ENCODE data around the gene STK31.
"Not testable (repeated sequence)": the region's sequence is repeated elsewhere in the genome, so short reads cannot be mapped to it uniquely, and the experiment has no call there.

Gene STK31

DNA sequence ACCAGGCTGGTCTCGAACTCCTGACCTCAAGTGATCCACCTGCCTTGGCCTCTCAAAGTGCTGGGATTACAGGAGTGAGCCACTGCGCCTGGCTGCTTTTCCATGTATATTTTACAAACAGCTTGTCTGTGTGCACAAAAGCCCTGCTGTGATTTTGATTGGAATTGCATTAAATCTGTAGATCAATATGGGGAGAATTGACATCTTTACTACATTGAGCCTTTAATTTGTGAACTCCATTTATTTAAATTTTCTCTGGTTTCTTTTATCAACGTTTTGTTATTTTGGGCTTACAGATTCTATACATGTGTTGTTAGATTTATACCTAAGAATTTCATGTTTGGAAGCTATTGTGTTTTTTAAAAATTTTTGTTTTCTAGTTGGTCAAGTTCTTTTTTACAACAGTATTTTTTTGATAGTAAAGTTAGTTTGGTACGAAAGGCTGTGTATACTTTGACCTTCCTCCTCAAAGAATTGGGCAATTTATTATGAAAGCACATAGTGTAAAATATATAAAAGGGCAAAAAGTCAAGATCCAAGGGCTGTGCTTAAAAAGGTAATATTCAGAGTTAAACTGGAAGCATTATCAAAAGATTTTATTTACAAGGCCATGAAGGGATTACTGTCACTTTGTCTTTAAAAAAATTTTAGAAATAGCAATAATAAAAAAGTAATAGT, 92.8 kb downstream of the STK31 start:
- Histone ChIP-seq H3K27me3 (replicated peaks; ENCODE audit: control insufficient read depth, insufficient read depth, low read length) (no peaks in the 10 kb centered on the region), H3K4me3 (replicated peaks; ENCODE audit: low read depth, low read length) (no peak overlapping the region), H3K36me3 (ENCODE audit: control insufficient read depth, insufficient read depth, low read length) (no peaks in the 10 kb centered on the region)
- DNase-seq (ENCODE audit: extremely low read depth, insufficient read length), result no peak
- TF ChIP-seq, protein P1, sequence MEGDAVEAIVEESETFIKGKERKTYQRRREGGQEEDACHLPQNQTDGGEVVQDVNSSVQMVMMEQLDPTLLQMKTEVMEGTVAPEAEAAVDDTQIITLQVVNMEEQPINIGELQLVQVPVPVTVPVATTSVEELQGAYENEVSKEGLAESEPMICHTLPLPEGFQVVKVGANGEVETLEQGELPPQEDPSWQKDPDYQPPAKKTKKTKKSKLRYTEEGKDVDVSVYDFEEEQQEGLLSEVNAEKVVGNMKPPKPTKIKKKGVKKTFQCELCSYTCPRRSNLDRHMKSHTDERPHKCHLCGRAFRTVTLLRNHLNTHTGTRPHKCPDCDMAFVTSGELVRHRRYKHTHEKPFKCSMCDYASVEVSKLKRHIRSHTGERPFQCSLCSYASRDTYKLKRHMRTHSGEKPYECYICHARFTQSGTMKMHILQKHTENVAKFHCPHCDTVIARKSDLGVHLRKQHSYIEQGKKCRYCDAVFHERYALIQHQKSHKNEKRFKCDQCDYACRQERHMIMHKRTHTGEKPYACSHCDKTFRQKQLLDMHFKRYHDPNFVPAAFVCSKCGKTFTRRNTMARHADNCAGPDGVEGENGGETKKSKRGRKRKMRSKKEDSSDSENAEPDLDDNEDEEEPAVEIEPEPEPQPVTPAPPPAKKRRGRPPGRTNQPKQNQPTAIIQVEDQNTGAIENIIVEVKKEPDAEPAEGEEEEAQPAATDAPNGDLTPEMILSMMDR (IDR thresholded peaks at IDR 0.05; ENCODE audit: insufficient read depth, low read length, poor library complexity, severe bottlenecking), result no peak

DNA sequence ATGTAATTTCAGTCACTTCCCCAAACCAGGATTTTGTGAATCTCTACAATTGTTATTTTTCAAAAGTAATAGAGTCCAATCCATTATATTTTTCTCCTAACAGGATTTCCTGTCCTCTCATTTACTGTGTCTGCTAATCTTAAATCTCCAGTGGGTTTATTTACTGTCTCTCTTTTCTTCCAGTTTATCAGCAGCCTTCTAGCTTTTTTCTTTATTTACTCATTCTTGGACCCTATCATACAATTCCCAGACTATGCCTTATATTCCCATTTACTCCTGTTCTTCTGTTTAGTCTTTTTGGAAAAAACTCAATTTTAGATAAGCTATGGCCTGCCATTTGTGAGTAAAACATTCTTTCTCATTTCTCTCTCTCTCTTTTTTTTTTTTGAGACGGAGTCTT, 94.7 kb downstream of the STK31 start:
- no peaks in the 10 kb centered on the region for H3K27me3 ChIP-seq (replicated peaks; ENCODE audit: control insufficient read depth, insufficient read depth, low read length)

DNA sequence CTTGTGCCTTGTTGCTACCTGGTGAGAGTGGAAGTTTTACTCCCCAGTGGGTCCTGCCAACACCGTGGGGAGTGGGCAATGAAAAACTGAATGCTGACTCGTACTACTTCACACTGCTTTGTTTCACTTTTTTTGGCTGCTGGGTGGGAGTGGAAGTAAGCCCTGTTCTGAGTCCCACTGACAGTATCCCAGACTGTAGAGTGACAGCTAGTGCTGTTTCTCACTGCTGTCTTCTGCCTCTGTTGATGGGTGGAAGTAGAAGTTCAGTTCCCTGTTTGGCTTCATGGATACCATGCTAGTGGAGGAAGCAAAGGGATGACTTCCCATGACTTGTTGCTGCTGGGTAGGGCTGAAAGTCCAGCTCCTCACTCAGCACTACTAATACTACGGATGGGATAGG, 98.4 kb downstream of the STK31 start:
- TF ChIP-seq, protein P1 (IDR thresholded peaks at IDR 0.05; ENCODE audit: insufficient read depth, low read length, poor library complexity, severe bottlenecking), result no peak
- H3K27me3 ChIP-seq (replicated peaks; ENCODE audit: control insufficient read depth, insufficient read depth, low read length), result no peaks in the 10 kb centered on the region

More for the DNA sequence above, 94.7 kb downstream of the STK31 start:
- TF ChIP-seq, protein P1 (IDR thresholded peaks at IDR 0.05; ENCODE audit: insufficient read depth, low read length, poor library complexity, severe bottlenecking), result no peak
- DNase-seq (ENCODE audit: extremely low read depth, insufficient read length), result no peak
- H3K4me3 ChIP-seq (replicated peaks; ENCODE audit: low read depth, low read length), result no peak overlapping the region
- no peaks in the 10 kb centered on the region for H3K36me3 ChIP-seq (ENCODE audit: control insufficient read depth, insufficient read depth, low read length)

DNA sequence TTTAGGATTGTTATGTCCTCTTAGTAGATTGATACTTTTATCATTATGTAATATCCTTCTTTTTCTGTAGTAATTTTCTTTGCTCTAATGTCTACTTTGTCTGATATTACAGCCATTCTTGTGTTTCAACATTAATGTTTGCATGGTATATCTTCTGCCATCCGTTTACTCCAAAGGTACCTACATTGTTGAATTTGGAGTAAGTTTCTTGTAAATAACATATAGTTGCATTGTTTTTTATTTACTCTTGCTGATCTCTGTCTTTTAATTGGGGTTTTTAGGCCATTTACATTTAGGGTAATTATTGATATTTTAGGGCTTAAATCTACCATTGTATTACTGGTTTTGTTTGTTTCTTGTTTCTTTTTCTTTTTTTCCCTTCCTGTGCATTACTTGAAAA, 100.1 kb downstream of the STK31 start:
- H3K27me3 ChIP-seq (replicated peaks; ENCODE audit: control insufficient read depth, insufficient read depth, low read length), result no peaks in the 10 kb centered on the region
- H3K4me3 ChIP-seq (replicated peaks; ENCODE audit: low read depth, low read length), result no peak overlapping the region
- no peaks in the 10 kb centered on the region for H3K36me3 ChIP-seq (ENCODE audit: control insufficient read depth, insufficient read depth, low read length)
- TF ChIP-seq, protein P1 (IDR thresholded peaks at IDR 0.05; ENCODE audit: insufficient read depth, low read length, poor library complexity, severe bottlenecking), result no peak
- no peak for DNase-seq (ENCODE audit: extremely low read depth, insufficient read length)

More for the DNA sequence above, 98.4 kb downstream of the STK31 start:
- no peaks in the 10 kb centered on the region for H3K36me3 ChIP-seq (ENCODE audit: control insufficient read depth, insufficient read depth, low read length)
- DNase-seq (ENCODE audit: extremely low read depth, insufficient read length), result no peak
- no peak overlapping the region for H3K4me3 ChIP-seq (replicated peaks; ENCODE audit: low read depth, low read length)

DNA sequence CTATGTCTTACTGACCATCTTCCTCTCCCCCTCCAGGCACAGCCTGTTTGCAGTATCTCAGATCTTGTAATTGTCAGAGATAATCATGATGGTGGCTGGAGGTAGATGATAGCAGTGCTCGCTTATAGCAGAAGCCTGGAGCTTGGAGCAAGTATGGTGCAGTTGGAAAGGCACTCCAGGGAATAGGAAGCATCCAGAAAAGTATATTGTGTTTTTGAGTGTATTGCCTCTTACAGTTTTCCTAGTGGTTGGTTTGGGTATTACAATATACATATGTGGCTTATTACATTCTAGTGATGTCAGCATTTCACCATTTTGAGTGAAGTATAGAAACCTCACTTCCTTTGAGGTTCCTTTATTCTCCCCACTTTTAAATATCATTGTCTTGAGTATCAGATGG, 101.5 kb downstream of the STK31 start:
- TF ChIP-seq, protein P1 (IDR thresholded peaks at IDR 0.05; ENCODE audit: insufficient read depth, low read length, poor library complexity, severe bottlenecking), result peak; percentile 28
- Histone ChIP-seq H3K4me3 (replicated peaks; ENCODE audit: low read depth, low read length) (no peak overlapping the region), H3K27me3 (replicated peaks; ENCODE audit: control insufficient read depth, insufficient read depth, low read length) (no peaks in the 10 kb centered on the region), H3K36me3 (ENCODE audit: control insufficient read depth, insufficient read depth, low read length) (no peaks in the 10 kb centered on the region)
- no peak for DNase-seq (ENCODE audit: extremely low read depth, insufficient read length)

DNA sequence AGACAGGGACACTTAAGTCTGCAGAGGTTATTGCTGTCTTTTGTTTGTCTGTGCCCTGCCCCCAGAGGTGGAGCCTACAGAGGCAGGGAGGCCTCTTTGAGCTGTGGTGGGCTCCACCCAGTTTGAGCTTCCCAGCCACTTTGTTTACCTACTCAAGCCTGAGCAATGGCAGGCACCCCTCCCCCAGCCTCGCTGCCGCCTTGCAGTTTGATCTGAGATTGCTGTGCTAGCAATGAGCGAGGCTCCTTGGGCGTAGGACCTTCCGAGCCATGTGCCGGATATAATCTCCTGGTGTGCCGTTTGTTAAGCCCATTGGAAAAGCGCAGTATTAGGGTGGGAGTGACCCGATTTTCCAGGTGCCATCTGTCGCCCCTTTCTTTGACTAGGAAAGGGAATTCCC, 118.1 kb downstream of the STK31 start:
- not testable (repeated sequence) for H3K36me3 ChIP-seq (ENCODE audit: control insufficient read depth, insufficient read depth, low read length); DNase-seq (ENCODE audit: extremely low read depth, insufficient read length); H3K4me3 ChIP-seq (replicated peaks; ENCODE audit: low read depth, low read length); H3K27me3 ChIP-seq (replicated peaks; ENCODE audit: control insufficient read depth, insufficient read depth, low read length)

DNA sequence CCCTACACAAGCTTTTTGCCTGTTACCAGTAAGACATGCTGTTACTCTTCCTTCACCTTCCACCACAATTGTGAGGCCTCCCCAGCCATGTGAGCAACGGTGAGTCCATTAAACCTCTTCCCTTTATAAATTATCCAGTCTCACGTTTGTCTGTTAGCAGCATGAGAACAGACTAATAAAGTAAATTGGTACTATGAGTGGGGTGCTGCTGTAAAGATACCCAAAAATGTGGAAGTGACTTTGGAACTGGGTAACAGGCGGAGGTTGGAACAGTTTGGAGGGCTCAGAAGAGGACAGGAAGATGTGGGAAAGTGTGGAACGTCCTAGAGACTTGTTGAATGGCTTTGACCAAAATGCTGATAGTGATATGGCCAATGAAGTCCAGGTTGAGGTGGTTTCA, 122.7 kb downstream of the STK31 start:
- H3K27me3 ChIP-seq (replicated peaks; ENCODE audit: control insufficient read depth, insufficient read depth, low read length); H3K36me3 ChIP-seq (ENCODE audit: control insufficient read depth, insufficient read depth, low read length); H3K4me3 ChIP-seq (replicated peaks; ENCODE audit: low read depth, low read length); DNase-seq (ENCODE audit: extremely low read depth, insufficient read length): not testable (repeated sequence)
